HFFc6 (cell line): ENCODE data around the gene TAF10. TPM values are rescaled to one million over a fixed set of nuclear protein-coding genes. Genes with fewer than 3 reads are reported as not detected.

Experiments used
- DNase-seq: peaks from one replicate; pipeline ENCODE4 v3.0.0-alpha.2; 2018
- H3K27ac Mint-ChIP-seq: 2 replicates; pipeline ENCODE4 v1.8.0; 2020; ENCODE audit warnings: mild to moderate bottlenecking, mixed read lengths
- H3K27me3 Mint-ChIP-seq: 2 replicates; pipeline ENCODE4 v1.8.0; 2021; ENCODE audit warnings: mild to moderate bottlenecking, moderate library complexity, mixed read lengths; ENCODE audit not compliant: insufficient read depth
- H3K36me3 Mint-ChIP-seq: 2 replicates; pipeline ENCODE4 v1.8.0; 2021; ENCODE audit warnings: low read depth, mixed read lengths
- H3K4me1 Mint-ChIP-seq: 2 replicates; pipeline ENCODE4 v1.8.0; 2020; ENCODE audit warnings: low read depth, mixed read lengths
- H3K4me3 Mint-ChIP-seq: 2 replicates; pipeline ENCODE4 v1.8.0; 2020; ENCODE audit warnings: mild to moderate bottlenecking, moderate library complexity, mixed read lengths
- H3K9me3 Mint-ChIP-seq: 2 replicates; pipeline ENCODE4 v1.8.0; 2020; ENCODE audit warnings: mild to moderate bottlenecking, mixed read lengths
- CTCF ChIP-seq: fragments of 200-600 bp; sonication (generic); IDR thresholded peaks from 2 replicates; pipeline ENCODE4 v1.5.0; 2021; ENCODE audit warnings: antibody characterized with exemption, mild to moderate bottlenecking
- long read RNA-seq: library from polyadenylated mRNA; unstranded; transcript quantifications from one replicate; pipeline ENCODE4 v2.0.0, GENCODE V29; 2019
- total RNA-seq, 6 experiments: library from RNA; stranded (reverse); fragmentation: NEBNext Ultra II Directional; extraction: Animal tissue kit (Norgen Biotek cat#: 25700); gene quantifications; 2 replicates in 1 of 6; 3 replicates in 5 of 6; pipeline ENCODE4 v1.2.3, GENCODE V29; 2021

The TAF10 gene
- 100 to 1,000 TPM; 148 to 205 (median 192) TPM for total RNA-seq
- long read RNA-seq, transcript TAF10-201 (5 exons, 1,215 nt): major isoform, 5 of 7 reads
- long read RNA-seq, partial matches to known transcripts: 1 of 7 reads
- long read RNA-seq, other reads (novel, unspliced or antisense): 1 of 7 reads

GRCh38 chr11:6612213-6613041, at the start of gene TAF10:
TAF10 (minus strand) TSS chr11:6612216; CDS start chr11:6612189, 27 bp downstream.
- Mint-ChIP-seq H3K9me3 (no peaks in the 10 kb centered on the region), H3K27me3 (peaks cover 2% of the 10 kb centered on the region), H3K36me3 (peaks cover 56% of the 10 kb centered on the region), H3K4me1 (peaks cover 41% of the 10 kb centered on the region), H3K4me3 (peak within 1 kb of the TSS; percentile 91; the same call in 1 of the 2 replicates), H3K27ac (no peak within 1 kb of the TSS; the same call in none of the 2 replicates)
- DNase-seq: peak; percentile 96
- TF ChIP-seq CTCF: peak; percentile 70

- no peak overlapping the region for H3K27ac Mint-ChIP-seq
- TF ChIP-seq CTCF: no peak
- no peaks in the 10 kb centered on the region for H3K9me3 Mint-ChIP-seq
- H3K27me3 Mint-ChIP-seq: peaks cover 10% of the 10 kb centered on the region
- H3K36me3 Mint-ChIP-seq: no peaks in the 10 kb centered on the region
- no peak overlapping the region for H3K4me3 Mint-ChIP-seq
- peaks cover 36% of the 10 kb centered on the region for H3K4me1 Mint-ChIP-seq
- no peak for DNase-seq
Observed at GRCh38 chr11:6660712-6661111, 48.7 kb upstream of the TAF10 start.

- H3K4me3 Mint-ChIP-seq: no peak overlapping the region
- no peak for TF ChIP-seq CTCF
- no peaks in the 10 kb centered on the region for H3K36me3 Mint-ChIP-seq
- peaks cover 10% of the 10 kb centered on the region for H3K27me3 Mint-ChIP-seq
- no peaks in the 10 kb centered on the region for H3K9me3 Mint-ChIP-seq
- no peak overlapping the region for H3K27ac Mint-ChIP-seq
- no peak for DNase-seq
- peaks cover 17% of the 10 kb centered on the region for H3K4me1 Mint-ChIP-seq
Observed at GRCh38 chr11:6658647-6659046, 46.6 kb upstream of the TAF10 start.

- H3K27me3 Mint-ChIP-seq: peaks cover 6% of the 10 kb centered on the region
- H3K9me3 Mint-ChIP-seq: no peaks in the 10 kb centered on the region
- H3K36me3 Mint-ChIP-seq: no peaks in the 10 kb centered on the region
- no peak for DNase-seq
- H3K27ac Mint-ChIP-seq: no peak overlapping the region
- H3K4me1 Mint-ChIP-seq: peaks cover 10% of the 10 kb centered on the region; the same call in 1 of the 2 replicates
- TF ChIP-seq CTCF: no peak
- H3K4me3 Mint-ChIP-seq: no peak overlapping the region
Observed at GRCh38 chr11:6657346-6657745, 45.3 kb upstream of the TAF10 start.

GRCh38 chr11:6656936-6657335, 44.9 kb upstream of the TAF10 start:
- no peak for TF ChIP-seq CTCF
- DNase-seq: no peak
- Mint-ChIP-seq H3K9me3 (no peaks in the 10 kb centered on the region), H3K27me3 (peaks cover 6% of the 10 kb centered on the region), H3K36me3 (no peaks in the 10 kb centered on the region), H3K4me3 (no peak overlapping the region), H3K4me1 (peaks cover 10% of the 10 kb centered on the region; the same call in 1 of the 2 replicates), H3K27ac (no peak overlapping the region)
